Transverse colon (tissue), 4 donors: ENCODE results near the gene TRIM14.

Source experiments
- EP300 ChIP-seq: sonication (generic); formaldehyde crosslinking; IDR thresholded peaks from one replicate; pipeline ENCODE4 v1.6.1; 2017; ENCODE audit warnings: antibody characterized with exemption, low read depth
- POLR2A ChIP-seq: fragments of 450-650 bp; IDR thresholded peaks from one replicate; pipeline ENCODE4 v1.6.1; 2016; ENCODE audit warnings: antibody characterized with exemption, mild to moderate bottlenecking, moderate library complexity
- POLR2AphosphoS5 ChIP-seq, 3 donors: sonication (generic); formaldehyde crosslinking; IDR thresholded peaks; one replicate each; pipeline ENCODE4 v1.6.1; 2016; ENCODE audit warnings: antibody characterized with exemption in 3 of 3
- TF ChIP-seq, protein P1 (sequence below), 5 experiments: fragments of 200-600 bp in 3 of 5; fragments of 450-650 bp in 2 of 5; sonication (generic) in 3 of 5; IDR thresholded peaks; 1 replicate in 2 of 5; 2 replicates in 3 of 5; pipeline ENCODE4 v1.5.1; 2016 to 2017; ENCODE audit warnings: antibody characterized with exemption in 5 of 5, inconsistent platforms in 3 of 5, mild to moderate bottlenecking in 2 of 5, moderate library complexity in 1 of 5

DNA sequence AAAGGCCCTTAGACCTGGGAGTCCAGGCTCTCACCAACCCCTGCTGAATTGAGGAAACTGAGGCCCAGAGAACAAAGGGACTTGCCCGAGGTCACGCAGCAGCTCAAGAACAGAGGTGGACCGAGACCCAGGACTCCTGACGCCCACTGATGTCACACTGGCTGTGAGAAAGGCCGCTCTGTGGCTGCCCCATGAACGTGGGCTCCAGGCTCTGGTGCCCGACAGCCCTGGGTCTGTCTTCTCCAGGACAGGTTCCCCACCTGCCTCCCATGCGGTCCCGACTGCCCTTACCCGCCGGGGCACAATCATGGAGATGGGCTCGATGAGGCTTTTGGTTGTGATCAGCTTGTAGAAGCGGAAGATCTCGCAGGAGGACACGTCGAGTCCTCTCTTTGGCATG lies 9.3 kb upstream of the TRIM14 start:
- TF ChIP-seq POLR2A: no peak
- TF ChIP-seq, protein P1, sequence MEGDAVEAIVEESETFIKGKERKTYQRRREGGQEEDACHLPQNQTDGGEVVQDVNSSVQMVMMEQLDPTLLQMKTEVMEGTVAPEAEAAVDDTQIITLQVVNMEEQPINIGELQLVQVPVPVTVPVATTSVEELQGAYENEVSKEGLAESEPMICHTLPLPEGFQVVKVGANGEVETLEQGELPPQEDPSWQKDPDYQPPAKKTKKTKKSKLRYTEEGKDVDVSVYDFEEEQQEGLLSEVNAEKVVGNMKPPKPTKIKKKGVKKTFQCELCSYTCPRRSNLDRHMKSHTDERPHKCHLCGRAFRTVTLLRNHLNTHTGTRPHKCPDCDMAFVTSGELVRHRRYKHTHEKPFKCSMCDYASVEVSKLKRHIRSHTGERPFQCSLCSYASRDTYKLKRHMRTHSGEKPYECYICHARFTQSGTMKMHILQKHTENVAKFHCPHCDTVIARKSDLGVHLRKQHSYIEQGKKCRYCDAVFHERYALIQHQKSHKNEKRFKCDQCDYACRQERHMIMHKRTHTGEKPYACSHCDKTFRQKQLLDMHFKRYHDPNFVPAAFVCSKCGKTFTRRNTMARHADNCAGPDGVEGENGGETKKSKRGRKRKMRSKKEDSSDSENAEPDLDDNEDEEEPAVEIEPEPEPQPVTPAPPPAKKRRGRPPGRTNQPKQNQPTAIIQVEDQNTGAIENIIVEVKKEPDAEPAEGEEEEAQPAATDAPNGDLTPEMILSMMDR (IDR thresholded peaks at IDR 0.05): no peak
- no peak for TF ChIP-seq POLR2AphosphoS5 (IDR thresholded peaks at IDR 0.05)
- no peak for TF ChIP-seq EP300
